ENCODE data around the gene SYTL2. TPM values are rescaled to one million over a fixed set of nuclear protein-coding genes. Genes with fewer than 3 reads are reported as not detected.
"Not testable (repeated sequence)": the region's sequence is repeated elsewhere in the genome, so short reads cannot be mapped to it uniquely, and the experiment has no call there.

SYTL2 gene
- total RNA-seq, 8 experiments from 2014 or later, result 2.5 to 79.6 (median 19.3) TPM

DNA sequence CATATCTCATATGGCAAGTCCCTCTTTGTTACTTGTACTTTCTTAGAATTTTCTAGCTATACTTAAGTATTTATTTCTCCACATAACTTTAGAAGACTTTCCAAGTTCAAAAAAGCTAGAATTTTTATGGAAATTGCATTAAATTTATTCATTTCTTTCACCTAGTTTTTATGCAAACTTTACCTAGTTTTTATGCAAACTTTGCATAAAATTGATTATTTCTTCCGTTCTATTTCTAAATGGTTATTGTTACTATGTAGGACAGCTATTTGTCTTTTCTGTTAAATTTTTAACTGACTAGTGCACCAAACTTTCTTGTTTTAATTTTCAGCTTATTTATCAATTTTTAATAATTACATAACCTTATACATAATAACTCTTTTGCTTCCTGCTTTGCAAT, 142.8 kb downstream of the SYTL2 start:
- Histone ChIP-seq H3K27ac (no peak overlapping the region), H3K4me1 (replicated peaks in 1 of 2) (peaks cover 4 to 8% of the 10 kb centered on the region in 2 donors), H3K4me3 (no peak overlapping the region)
- ATAC-seq (replicated peaks in 6 of 8), result no peak
- in situ Hi-C loops (cut with MboI; ENCODE audit: low pct_unique_long_range_greater_than_20kb in 2 of 9, low sequenced_read_pairs in 9 of 9, unreplicated experiment in 9 of 9), result no loop called here
- 45 to 100% (median 92%) methylated on average over 1 of the region's 1 CpG for WGBS, 10 experiments

DNA sequence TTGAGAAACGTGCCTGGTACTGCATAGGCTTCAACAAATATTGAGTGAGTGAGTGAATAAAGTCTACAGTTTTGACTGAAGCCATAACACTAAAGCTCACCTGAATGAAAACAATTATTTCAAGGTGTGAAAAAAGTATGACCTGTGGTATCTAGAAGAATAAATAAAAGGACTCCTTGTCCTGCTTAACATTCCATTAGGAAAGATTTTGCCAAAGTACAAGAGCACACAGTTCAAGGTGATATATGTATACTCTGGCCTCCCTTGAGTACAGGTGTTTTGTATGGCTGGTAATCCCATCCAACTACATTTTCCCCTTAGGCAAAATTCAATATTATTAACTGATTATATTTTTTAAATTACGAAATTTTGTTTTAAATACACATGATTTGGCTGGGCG, 144.3 kb downstream of the SYTL2 start:
- ATAC-seq (replicated peaks in 6 of 8), result no peak
- no peak overlapping the region for H3K4me3 ChIP-seq
- in situ Hi-C loops (cut with MboI; ENCODE audit: low pct_unique_long_range_greater_than_20kb in 2 of 9, low sequenced_read_pairs in 9 of 9, unreplicated experiment in 9 of 9), result no loop called here
- WGBS, 10 experiments, result 48 to 100% (median 86%) methylated on average over 1 to 3 of the region's 3 CpGs; no CpG with 5 or more reads in 3 of the 10 experiments
- no peak overlapping the region for H3K27ac ChIP-seq
- peaks cover 4 to 8% of the 10 kb centered on the region in 2 donors for H3K4me1 ChIP-seq (replicated peaks in 1 of 2)

DNA sequence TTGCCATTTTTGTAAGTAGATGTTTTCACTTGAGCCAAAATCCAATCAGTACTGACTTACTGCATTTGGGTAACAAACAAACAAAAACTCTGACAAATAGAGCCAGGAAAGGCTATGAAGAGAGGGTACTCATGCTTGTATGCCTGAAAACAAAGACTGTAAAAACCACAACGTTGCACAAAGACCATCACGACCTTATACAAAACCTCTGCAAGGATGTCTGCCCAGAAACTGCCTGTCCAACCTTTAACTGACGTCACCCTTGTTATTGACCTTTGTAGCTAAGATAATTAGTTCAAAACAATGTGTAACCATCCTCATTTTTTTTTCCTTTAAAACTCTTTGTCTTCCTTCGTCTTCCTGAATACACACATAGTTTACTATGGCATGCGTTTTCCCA, 145.2 kb downstream of the SYTL2 start:
- Histone ChIP-seq H3K4me3 (no peak overlapping the region), H3K27ac (no peak overlapping the region), H3K4me1 (replicated peaks in 1 of 2) (peaks cover 4 to 17% of the 10 kb centered on the region in 2 donors)
- in situ Hi-C loops (cut with MboI; ENCODE audit: low pct_unique_long_range_greater_than_20kb in 2 of 9, low sequenced_read_pairs in 9 of 9, unreplicated experiment in 9 of 9), result no loop called here
- 20 to 100% (median 72%) methylated on average over 1 to 5 of the region's 5 CpGs for WGBS, 10 experiments
- ATAC-seq (replicated peaks in 6 of 8), result no peak

DNA sequence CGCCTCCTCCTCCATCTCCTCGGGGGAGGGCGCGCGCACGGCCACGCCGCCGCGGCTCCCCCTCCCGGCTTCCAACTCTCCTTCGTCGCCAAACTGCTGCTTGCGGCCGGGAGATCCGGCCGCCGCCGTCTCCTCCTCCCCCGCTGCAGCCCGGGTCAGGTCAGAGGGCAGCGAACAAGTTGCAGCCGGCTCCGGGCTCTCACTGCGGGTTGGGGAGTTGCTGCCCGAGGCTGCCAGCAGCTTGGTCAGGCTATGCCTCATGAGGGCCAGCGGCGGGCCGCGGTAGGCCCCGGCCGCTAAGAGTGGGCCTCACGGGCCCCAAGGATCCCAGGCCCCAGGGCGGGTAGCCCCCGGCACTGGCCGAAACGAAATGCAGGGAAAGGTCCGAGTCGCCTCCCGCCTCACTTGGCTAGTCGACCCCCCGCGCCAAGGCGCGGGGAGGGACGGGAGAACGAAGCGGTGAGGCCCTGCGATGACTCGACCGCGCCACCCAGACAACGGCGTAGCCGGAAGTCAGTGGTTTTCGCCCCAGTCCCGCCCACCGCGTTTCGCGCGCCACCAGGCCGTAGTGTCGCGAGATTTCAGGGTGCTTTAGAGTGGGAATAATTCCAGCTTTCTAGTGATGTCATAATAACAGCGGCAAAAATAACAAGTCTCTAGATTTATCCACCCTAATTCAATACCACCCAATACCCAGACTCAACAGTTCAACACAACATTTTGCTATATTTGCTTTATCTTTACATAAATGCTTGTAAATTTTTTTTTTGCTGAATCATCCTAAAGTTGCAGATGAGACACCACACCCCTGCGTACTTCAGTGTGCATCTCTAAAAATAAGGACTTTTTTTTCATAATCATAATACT, 146.1 kb downstream of the SYTL2 start, which contains the start of gene CREBZF:
CREBZF (minus strand) TSS at position 515 of the 867 bp plus-strand sequence; CDS start at position 261, 254 bp downstream.
- 0 to 71% (median 4%) methylated on average over 1 to 21 of the region's 67 CpGs; no CpG with 5 or more reads in 1 of the 10 experiments for WGBS, 10 experiments
- Histone ChIP-seq H3K4me3 (peak within 1 kb of the TSS; percentile 57 to 90 (median 77)), H3K4me1 (replicated peaks in 1 of 2) (peaks cover 4 to 24% of the 10 kb centered on the region in 2 donors), H3K27ac (peak within 1 kb of the TSS; percentile 95 to 99)
- ATAC-seq (replicated peaks in 6 of 8), result peak; percentile 88 to 94 (median 90)
- in situ Hi-C loops (cut with MboI; ENCODE audit: low pct_unique_long_range_greater_than_20kb in 2 of 9, low sequenced_read_pairs in 9 of 9, unreplicated experiment in 9 of 9), result no loop called here

DNA sequence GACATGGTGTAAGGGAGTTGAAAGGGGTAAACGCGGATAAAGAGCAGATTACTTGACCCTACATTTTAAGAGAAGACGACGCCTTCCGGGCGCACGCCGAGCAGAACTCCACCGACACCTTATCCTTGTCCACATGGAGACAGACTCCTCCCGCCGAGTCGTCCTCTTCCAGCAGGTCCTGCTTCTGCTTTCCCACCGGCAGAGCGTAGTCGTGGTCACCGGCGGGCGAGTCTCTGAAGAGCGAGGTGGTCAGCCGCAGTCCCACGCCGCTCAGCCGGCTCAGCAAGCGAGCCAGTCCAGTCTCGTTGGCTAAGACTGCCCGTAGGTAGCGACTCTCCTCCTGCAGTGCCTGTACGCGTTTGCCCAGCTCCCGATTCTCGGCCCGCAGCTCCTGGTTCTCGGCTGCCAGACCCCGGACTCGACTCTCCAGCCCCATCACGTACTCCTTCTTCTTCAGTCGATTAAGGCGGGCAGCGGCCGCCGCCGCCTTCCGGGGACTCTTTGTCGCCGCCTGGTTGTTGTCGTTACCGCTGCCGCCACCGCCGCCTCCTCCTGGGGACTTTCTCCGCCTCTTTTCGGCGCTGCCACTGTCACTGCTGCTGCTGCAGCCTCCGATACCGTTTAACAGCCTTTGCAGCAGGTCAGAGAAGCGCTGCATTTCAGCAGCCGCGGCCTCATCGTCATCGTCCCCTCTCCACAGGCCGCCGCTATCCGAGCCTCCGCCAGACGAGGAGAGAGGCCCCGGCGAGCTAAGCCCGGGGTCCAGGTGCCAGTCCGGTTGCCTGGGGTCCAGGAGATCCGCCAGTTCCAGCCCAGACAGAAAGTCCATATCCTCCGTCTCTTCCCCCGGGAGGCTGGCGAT, 147.0 kb downstream of the SYTL2 start:
- ATAC-seq (replicated peaks in 6 of 8), result peak; percentile 30 to 50 (median 44)
- Histone ChIP-seq H3K4me3 (peak overlapping the region; percentile 57 to 90 (median 77)), H3K4me1 (replicated peaks in 1 of 2) (peaks cover 4 to 33% of the 10 kb centered on the region in 2 donors), H3K27ac (peak overlapping the region; percentile 95 to 99)
- in situ Hi-C loops (cut with MboI; ENCODE audit: low pct_unique_long_range_greater_than_20kb in 2 of 9, low sequenced_read_pairs in 9 of 9, unreplicated experiment in 9 of 9), result no loop called here
- 0 to 3% (median 0%) methylated on average over 1 to 36 of the region's 73 CpGs; no CpG with 5 or more reads in 1 of the 10 experiments for WGBS, 10 experiments

DNA sequence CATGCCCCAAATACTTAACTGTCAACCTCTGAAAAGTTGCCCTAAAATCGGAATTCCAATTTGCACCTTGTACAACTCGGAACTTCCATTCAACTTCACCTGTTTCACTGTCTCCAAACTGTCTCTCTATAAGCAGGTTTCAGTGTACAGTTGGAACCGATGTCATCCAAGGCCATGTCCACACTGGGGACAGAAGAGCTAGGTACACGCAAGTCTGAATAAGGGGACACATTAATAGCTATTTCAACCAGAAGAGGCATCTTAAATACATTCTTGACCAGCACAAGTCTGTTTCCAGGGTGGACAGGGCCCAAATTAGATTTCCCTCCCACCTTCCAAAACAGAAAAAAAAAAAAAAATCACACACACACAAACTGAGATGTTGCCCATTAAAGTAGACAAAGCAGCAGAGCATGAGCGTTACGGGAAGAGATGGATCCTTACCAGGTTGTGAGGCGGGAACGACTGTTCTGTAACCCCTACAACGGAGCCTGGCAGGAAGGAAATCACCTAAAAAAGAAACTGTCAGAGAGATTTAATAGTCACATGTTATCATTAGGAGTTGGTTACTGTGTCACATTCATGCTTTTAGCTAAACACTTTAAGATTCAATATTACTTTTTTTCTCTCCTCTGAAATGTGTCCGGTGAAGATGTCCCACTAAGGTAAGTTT, 147.7 kb downstream of the SYTL2 start:
- peak overlapping the region; percentile 57 to 90 (median 77) for H3K4me3 ChIP-seq
- in situ Hi-C loops (cut with MboI; ENCODE audit: low pct_unique_long_range_greater_than_20kb in 2 of 9, low sequenced_read_pairs in 9 of 9, unreplicated experiment in 9 of 9), result no loop called here

DNA sequence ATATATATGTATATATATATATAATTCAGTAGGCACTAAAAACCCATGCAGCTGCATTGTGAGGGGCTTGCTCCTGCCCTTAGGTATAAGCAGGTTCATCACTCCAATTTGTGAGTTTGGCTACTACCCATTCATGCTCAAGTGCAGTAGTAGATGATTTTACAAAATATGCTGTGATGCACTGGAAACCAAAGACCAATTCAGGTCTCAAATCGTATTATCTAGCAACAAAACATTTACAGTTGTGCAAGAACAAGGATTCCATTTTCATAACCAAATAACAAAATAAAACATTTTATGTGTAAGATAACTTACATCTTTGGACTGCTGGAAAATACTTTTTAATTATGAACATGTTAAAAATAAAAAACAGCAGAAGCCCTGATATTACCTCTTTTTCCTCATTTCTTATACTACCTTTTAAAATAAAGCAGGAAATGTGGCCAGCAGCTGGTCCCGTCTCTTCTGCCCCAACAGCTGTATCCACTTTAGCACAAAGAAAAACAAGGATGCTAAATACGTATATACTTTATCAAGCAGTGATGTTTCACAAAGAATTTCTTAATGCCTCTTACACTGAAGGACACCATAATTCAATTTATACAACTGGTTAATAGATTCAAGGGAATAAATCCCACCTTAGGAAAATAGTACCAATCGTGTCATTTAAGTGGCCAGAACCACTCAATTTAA, 148.8 kb downstream of the SYTL2 start:
- no peak for ATAC-seq (replicated peaks in 6 of 8)
- WGBS, 10 experiments, result 0 to 12% (median 3%) methylated on average over 2 to 4 of the region's 4 CpGs
- H3K27ac ChIP-seq, result no peak overlapping the region
- H3K4me1 ChIP-seq (replicated peaks in 1 of 2), result peaks cover 7 to 33% of the 10 kb centered on the region in 2 donors
- in situ Hi-C loops (cut with MboI; ENCODE audit: low pct_unique_long_range_greater_than_20kb in 2 of 9, low sequenced_read_pairs in 9 of 9, unreplicated experiment in 9 of 9), result no loop called here
- peak overlapping the region; percentile 57 to 90 (median 77) for H3K4me3 ChIP-seq

More for the DNA sequence above, 147.7 kb downstream of the SYTL2 start:
- ATAC-seq (replicated peaks in 6 of 8), result no peak
- WGBS, 10 experiments, result 0 to 8% (median 2%) methylated on average over 2 to 10 of the region's 10 CpGs
- Histone ChIP-seq H3K27ac (peak overlapping the region; percentile 95 to 99), H3K4me1 (replicated peaks in 1 of 2) (peaks cover 7 to 33% of the 10 kb centered on the region in 2 donors)

DNA sequence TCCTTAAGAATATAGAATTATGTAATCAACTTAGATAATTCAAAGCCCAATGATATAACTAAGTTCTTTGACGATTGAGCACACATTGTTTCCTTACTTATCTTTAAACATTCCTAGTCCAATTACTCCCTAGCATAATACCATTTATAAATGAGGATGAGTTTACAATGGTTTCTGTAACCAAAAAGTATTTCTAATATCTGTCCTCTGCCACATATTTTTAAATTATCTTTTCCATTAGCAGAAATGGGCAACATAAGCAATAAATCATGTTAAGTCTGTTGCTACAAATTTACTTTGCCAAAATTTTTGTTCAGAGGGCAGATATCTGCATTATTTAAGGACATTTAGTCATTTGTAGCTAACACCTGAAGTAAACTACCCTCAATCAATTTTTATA, 152.8 kb downstream of the SYTL2 start:
- H3K4me3 ChIP-seq, result no peak overlapping the region
- H3K4me1 ChIP-seq (replicated peaks in 1 of 2), result peaks cover 2 to 26% of the 10 kb centered on the region in 2 donors
- ATAC-seq (replicated peaks in 6 of 8), result no peak
- in situ Hi-C loops (cut with MboI; ENCODE audit: low pct_unique_long_range_greater_than_20kb in 2 of 9, low sequenced_read_pairs in 9 of 9, unreplicated experiment in 9 of 9), result no loop called here
- 30 to 100% (median 97%) methylated on average over 1 of the region's 1 CpG; no CpG with 5 or more reads in 2 of the 10 experiments for WGBS, 10 experiments
- no peak overlapping the region for H3K27ac ChIP-seq

DNA sequence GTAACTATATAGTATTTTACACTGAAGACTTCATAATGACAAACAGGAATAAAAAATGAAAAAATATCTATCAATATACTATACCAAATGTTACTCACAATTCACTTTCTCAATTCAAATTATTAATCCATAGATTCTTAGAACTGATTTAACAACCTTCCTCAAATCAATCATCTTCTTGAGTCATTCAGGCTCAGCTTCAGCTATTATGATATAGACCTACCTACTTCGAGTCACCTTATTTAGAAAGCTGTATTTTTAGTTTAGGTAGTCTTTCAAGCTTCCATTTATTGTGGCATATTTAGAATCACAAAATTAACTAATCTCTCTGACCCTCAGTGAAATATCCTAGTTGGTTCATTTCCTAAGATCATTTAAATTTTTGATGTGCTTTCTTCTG, 154.2 kb downstream of the SYTL2 start:
- Histone ChIP-seq H3K4me1 (replicated peaks in 1 of 2) (peaks cover 2 to 26% of the 10 kb centered on the region in 2 donors), H3K4me3 (no peak overlapping the region), H3K27ac (no peak overlapping the region)
- in situ Hi-C loops (cut with MboI; ENCODE audit: low pct_unique_long_range_greater_than_20kb in 2 of 9, low sequenced_read_pairs in 9 of 9, unreplicated experiment in 9 of 9), result no loop called here
- ATAC-seq (replicated peaks in 6 of 8), result no peak
- WGBS, 10 experiments, result 86 to 100% (median 90%) methylated on average over 1 of the region's 1 CpG; no CpG with 5 or more reads in 1 of the 10 experiments

DNA sequence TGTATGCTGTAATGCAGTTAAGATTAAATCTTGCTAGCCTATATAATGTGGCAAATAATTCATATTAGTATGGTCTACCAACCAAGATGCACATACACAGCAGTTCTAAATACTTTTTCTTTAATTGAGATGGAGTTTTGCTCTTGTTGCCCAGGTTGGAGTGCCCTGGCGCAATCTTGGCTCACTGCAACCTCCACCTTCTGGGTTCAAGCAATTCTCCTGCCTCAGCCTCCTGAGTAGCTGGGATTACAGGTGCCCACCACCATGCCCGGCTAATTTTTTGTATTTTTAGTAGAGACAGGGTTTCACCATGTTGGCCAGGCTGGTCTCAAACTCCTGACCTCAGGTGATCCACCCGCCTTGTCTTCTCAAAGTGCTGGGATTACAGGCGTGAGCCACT, 156.6 kb downstream of the SYTL2 start:
- H3K4me3 ChIP-seq; H3K27ac ChIP-seq; ATAC-seq (replicated peaks in 6 of 8); H3K4me1 ChIP-seq (replicated peaks in 1 of 2); in situ Hi-C loops (cut with MboI; ENCODE audit: low pct_unique_long_range_greater_than_20kb in 2 of 9, low sequenced_read_pairs in 9 of 9, unreplicated experiment in 9 of 9): not testable (repeated sequence)
- WGBS, 10 experiments, result 100% methylated on average over 1 of the region's 4 CpGs; no CpG with 5 or more reads in 7 of the 10 experiments

DNA sequence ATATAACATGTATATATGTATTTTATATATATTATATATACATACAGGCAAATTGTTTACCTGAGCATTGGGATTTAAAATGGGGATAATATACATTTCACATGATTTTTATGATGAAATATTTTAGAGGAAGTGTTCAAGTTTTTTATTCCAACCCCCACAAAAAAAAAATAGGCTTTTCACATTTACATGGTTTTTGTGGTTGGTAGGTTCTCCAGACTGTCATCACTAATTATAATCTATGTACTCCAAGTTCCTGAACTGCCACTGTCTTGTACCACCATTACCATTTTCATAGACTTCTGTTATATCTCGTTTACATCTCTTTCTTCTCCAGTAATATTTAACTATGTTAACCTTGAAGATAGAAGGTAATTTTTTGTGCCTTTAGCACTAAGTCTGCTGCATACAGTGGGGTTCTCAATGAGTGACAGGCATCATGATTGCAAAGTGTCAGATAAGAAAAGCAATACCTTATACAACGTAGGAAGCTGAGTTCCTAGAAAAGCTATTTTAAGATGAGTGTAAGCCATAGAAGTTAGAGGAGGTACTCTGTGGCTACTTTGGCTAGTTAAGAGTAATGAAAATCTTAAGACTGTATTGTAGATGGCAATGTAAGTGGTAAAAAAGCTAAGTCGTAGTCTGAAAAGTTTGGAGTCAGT, 158.0 kb downstream of the SYTL2 start:
- Histone ChIP-seq H3K4me1 (replicated peaks in 1 of 2) (peaks cover 0 to 7% of the 10 kb centered on the region in 2 donors), H3K27ac (no peak overlapping the region), H3K4me3 (no peak overlapping the region)
- no peak for ATAC-seq (replicated peaks in 6 of 8)
- WGBS, 10 experiments, result 63 to 92% (median 79%) methylated on average over 2 to 3 of the region's 3 CpGs
- in situ Hi-C loops (cut with MboI; ENCODE audit: low pct_unique_long_range_greater_than_20kb in 2 of 9, low sequenced_read_pairs in 9 of 9, unreplicated experiment in 9 of 9), result no loop called here

DNA sequence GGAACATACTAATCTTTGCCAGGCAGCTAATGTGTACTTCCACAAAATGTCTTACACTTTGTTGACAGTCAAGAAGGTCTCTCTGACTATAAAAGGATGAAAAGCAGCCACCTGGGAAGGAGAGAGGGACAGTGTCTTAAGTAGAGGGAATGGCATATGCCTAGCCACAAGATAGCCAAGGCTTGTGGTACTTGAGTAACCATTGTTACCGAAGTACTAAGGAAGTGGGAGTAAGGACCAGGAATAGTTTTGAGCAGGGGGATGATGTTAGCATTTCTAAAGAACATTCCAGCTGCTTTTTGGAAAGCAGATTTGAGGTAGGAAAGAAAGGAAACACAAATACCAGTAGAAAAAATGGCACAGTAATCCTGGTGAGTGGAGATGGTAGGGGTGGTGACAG, 159.8 kb downstream of the SYTL2 start:
- no peak for ATAC-seq (replicated peaks in 6 of 8)
- in situ Hi-C loops (cut with MboI; ENCODE audit: low pct_unique_long_range_greater_than_20kb in 2 of 9, low sequenced_read_pairs in 9 of 9, unreplicated experiment in 9 of 9), result no loop called here
- 70 to 100% (median 100%) methylated on average over 1 of the region's 1 CpG; no CpG with 5 or more reads in 1 of the 10 experiments for WGBS, 10 experiments
- H3K27ac ChIP-seq, result no peak overlapping the region
- peaks cover 0 to 13% of the 10 kb centered on the region in 2 donors for H3K4me1 ChIP-seq (replicated peaks in 1 of 2)
- no peak overlapping the region for H3K4me3 ChIP-seq
